Immature natural killer cell (primary cell): ENCODE measurements around the gene VPS52. TPM values are rescaled to one million over a fixed set of nuclear protein-coding genes. Genes with fewer than 3 reads are reported as not detected.
"Not testable (repeated sequence)": the region's sequence is repeated elsewhere in the genome, so short reads cannot be mapped to it uniquely, and the experiment has no call there.

Source experiments
- DNase-seq, 3 donors: peaks; one replicate each; pipeline ENCODE4 v3.0.0; 2022; ENCODE audit warnings: mixed read lengths in 1 of 3
- H3K27ac Mint-ChIP-seq, 6 donors: one replicate each; pipeline ENCODE4 v1.8.0; 2020; ENCODE audit warnings: mixed read lengths in 6 of 6, mild to moderate bottlenecking in 5 of 6, inconsistent platforms in 4 of 6, moderate library complexity in 3 of 6
- H3K27me3 Mint-ChIP-seq, 3 donors: one replicate each; pipeline ENCODE4 v1.8.0; 2020 to 2021; ENCODE audit warnings: low read depth in 3 of 3, mild to moderate bottlenecking in 3 of 3, mixed read lengths in 3 of 3, moderate library complexity in 3 of 3, inconsistent platforms in 1 of 3
- H3K36me3 Mint-ChIP-seq, 3 donors: one replicate each; pipeline ENCODE4 v1.8.0; 2020; ENCODE audit warnings: mixed read lengths in 3 of 3, inconsistent platforms in 2 of 3, mild to moderate bottlenecking in 2 of 3
- H3K4me1 Mint-ChIP-seq, 2 donors: one replicate each; pipeline ENCODE4 v1.8.0; 2020; ENCODE audit warnings: inconsistent platforms in 2 of 2, mild to moderate bottlenecking in 2 of 2, mixed read lengths in 2 of 2, moderate library complexity in 1 of 2
- H3K4me3 Mint-ChIP-seq, 5 donors: one replicate each; pipeline ENCODE4 v1.8.0; 2020; ENCODE audit warnings: mild to moderate bottlenecking in 5 of 5, mixed read lengths in 5 of 5, inconsistent platforms in 3 of 5, moderate library complexity in 3 of 5
- H3K9me3 Mint-ChIP-seq, 6 donors: one replicate each; pipeline ENCODE4 v1.8.0; 2020; ENCODE audit warnings: mild to moderate bottlenecking in 6 of 6, mixed read lengths in 6 of 6, inconsistent platforms in 4 of 6, moderate library complexity in 3 of 6
- polyA plus RNA-seq, 3 donors: library from polyadenylated mRNA; unstranded; fragments of 300-500 nt; fragmentation: Illumina TruSeq; gene quantifications; one replicate each; pipeline ENCODE4 v1.2.3, GENCODE V29; 2021

VPS52 gene
- polyA plus RNA-seq, 3 donors from 2014 or later = 11.6 to 26.8 (median 16.8) TPM

DNA sequence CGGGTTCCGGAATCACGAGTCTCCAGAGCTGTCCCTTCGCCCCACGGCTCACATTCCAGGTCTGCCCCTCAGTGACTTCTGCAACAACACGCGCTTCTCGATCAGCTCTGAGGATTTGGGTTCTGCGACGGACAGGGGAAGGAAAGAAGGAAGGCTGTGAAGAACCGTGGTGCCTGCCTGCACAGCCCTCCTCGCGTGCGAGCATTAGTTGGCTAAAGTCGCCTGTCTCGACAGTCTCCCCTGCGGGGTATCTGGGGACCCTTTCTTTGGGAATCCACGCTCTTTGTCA, 23.1 kb downstream of the VPS52 start:
- Mint-ChIP-seq H3K36me3 (peaks cover 5 to 11% (median 6%) of the 10 kb centered on the region in 3 donors), H3K27ac (peak overlapping the region; percentile 93 to 96 (median 96)), H3K9me3 (no peaks in the 10 kb centered on the region), H3K27me3 (peaks cover 2 to 4% (median 3%) of the 10 kb centered on the region in 3 donors), H3K4me3 (peak overlapping the region; percentile 84 to 93 (median 91)), H3K4me1 (peaks cover 39 to 41% of the 10 kb centered on the region in 2 donors)
- no peak for DNase-seq

DNA sequence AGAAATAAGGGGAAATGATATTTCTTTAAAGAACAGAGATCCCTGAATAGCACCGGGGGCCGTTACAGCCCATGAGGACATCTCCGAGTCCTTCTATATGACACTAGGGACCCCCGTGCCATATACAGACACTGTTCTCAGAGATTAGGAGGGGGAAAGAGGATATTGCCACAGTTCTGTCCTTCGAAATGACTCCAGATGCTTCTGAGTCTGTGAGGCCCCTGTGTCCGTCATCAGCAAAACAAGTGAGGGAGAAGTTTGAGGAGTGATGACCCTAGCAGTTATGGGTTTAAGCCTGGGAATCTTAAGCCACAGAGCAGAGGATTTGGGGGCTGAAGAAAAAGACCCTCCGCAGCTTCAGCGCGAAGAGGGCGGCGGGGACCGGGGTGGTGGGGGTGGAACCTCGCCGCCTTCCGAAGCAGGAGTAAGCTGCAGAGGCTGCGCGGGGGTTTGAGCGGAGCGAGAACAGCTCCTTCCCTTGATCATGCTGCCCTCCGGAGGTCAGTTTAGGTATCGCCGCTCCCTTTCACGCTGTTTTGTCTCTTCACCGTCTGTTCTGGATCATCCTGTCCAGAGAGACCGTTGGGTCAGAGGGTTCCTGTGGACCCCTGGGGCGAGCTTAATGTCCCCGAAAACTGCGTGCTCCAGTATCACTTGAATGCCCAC, 23.6 kb downstream of the VPS52 start:
- DNase-seq = peak; percentile 83 to 86 (median 86)
- peaks cover 39 to 41% of the 10 kb centered on the region in 2 donors for H3K4me1 Mint-ChIP-seq
- H3K9me3 Mint-ChIP-seq = no peaks in the 10 kb centered on the region
- peak overlapping the region; percentile 93 to 96 (median 96) for H3K27ac Mint-ChIP-seq
- peaks cover 3 to 5% (median 4%) of the 10 kb centered on the region in 3 donors for H3K27me3 Mint-ChIP-seq
- H3K36me3 Mint-ChIP-seq = peaks cover 5 to 11% (median 6%) of the 10 kb centered on the region in 3 donors
- peak overlapping the region; percentile 84 to 93 (median 91) for H3K4me3 Mint-ChIP-seq

GRCh38 chr6:33243476-33243875, 28.2 kb downstream of the VPS52 start:
- Mint-ChIP-seq H3K9me3 (no peaks in the 10 kb centered on the region), H3K27me3 (peaks cover 9 to 12% (median 11%) of the 10 kb centered on the region in 3 donors), H3K36me3 (peaks cover 0 to 6% (median 0%) of the 10 kb centered on the region in 3 donors), H3K27ac (no peak overlapping the region), H3K4me1 (peaks cover 7 to 8% of the 10 kb centered on the region in 2 donors), H3K4me3 (no peak overlapping the region)
- DNase-seq = no peak

DNA sequence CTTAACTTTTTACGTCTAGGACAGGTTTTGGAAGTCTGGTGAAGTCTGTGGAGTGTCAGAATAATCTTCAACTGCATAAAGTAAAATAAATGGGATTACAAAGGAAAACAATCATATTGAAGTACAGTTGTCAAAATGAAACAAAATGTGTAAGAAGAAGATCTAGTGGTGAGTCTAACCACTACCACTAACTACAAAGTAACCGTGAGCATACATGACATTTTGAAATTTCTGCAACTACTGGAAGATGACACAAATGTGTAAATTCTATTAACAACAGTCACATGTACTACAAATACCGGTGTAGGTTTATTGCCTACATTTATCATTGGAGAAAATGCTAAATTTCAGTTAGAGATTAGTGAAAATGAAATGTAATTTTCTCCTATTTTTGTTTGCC, 29.7 kb downstream of the VPS52 start:
- DNase-seq = no peak
- Mint-ChIP-seq H3K9me3 (no peaks in the 10 kb centered on the region), H3K4me1 (no peaks in the 10 kb centered on the region), H3K36me3 (peaks cover 0 to 6% (median 0%) of the 10 kb centered on the region in 3 donors), H3K27me3 (peaks cover 9 to 15% (median 12%) of the 10 kb centered on the region in 3 donors), H3K27ac (no peak overlapping the region), H3K4me3 (no peak overlapping the region)

GRCh38 chr6:33237741-33238140, 33.9 kb downstream of the VPS52 start:
- DNase-seq = no peak
- peaks cover 7 to 22% (median 13%) of the 10 kb centered on the region in 3 donors for H3K27me3 Mint-ChIP-seq
- no peaks in the 10 kb centered on the region for H3K9me3 Mint-ChIP-seq
- H3K27ac Mint-ChIP-seq = no peak overlapping the region
- peaks cover 0 to 6% (median 0%) of the 10 kb centered on the region in 3 donors for H3K36me3 Mint-ChIP-seq
- no peak overlapping the region for H3K4me3 Mint-ChIP-seq
- no peaks in the 10 kb centered on the region for H3K4me1 Mint-ChIP-seq

DNA sequence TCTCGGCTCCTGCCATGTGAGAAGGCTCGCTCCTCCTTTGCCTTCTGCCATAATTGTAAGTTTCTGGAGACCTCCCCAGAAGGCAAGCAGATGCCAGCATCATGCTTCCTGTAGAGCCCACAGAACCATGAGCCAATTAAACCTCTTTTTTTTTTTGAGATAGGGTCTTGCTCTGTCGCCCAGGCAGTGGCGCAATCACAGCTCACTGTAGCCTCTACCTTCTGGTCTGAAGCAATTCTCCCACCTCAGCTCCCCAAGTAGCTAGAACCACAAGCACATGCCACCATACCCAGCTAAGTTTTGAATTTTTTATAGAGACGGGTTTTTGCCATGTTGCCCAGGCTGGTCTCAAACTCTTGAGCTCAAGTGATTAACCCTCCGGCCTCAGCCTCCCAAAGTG, 34.8 kb downstream of the VPS52 start:
- peaks cover 0 to 4% (median 0%) of the 10 kb centered on the region in 3 donors for H3K36me3 Mint-ChIP-seq
- DNase-seq = no peak
- H3K4me3 Mint-ChIP-seq = no peak overlapping the region
- H3K27ac Mint-ChIP-seq = no peak overlapping the region
- H3K4me1 Mint-ChIP-seq = no peaks in the 10 kb centered on the region
- no peaks in the 10 kb centered on the region for H3K9me3 Mint-ChIP-seq
- H3K27me3 Mint-ChIP-seq = peaks cover 6 to 18% (median 14%) of the 10 kb centered on the region in 3 donors

- Mint-ChIP-seq H3K27ac (no peak overlapping the region), H3K27me3 (peaks cover 5 to 16% (median 14%) of the 10 kb centered on the region in 3 donors), H3K36me3 (peaks cover 0 to 3% (median 0%) of the 10 kb centered on the region in 3 donors), H3K9me3 (no peaks in the 10 kb centered on the region), H3K4me3 (no peak overlapping the region), H3K4me1 (no peaks in the 10 kb centered on the region)
- no peak for DNase-seq
Observed at GRCh38 chr6:33236328-33236727, 35.3 kb downstream of the VPS52 start.

DNA sequence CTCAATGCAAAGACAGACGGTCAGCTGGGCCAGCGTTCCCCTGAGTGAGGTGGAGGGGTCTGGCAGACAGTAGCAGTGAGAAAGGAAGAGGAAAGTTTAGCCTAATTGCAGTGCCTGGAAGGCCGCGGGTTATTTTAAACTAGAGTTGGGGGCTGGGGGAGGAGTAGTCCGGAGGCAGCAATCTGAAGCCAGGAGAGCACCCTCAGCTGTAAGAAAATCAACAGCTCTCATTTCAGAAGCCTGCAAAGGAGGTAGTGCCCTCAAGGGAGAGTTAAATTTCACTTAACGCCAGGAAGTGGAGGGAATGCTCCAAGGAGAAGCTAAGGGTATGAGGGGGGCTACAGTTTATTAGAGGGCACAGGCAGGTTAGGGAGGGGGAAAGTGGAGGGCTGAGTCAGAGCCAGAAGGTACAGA, 36.4 kb downstream of the VPS52 start:
- Mint-ChIP-seq H3K4me3 (no peak overlapping the region), H3K36me3 (no peaks in the 10 kb centered on the region), H3K4me1 (no peaks in the 10 kb centered on the region), H3K27me3 (peaks cover 5 to 16% (median 15%) of the 10 kb centered on the region in 3 donors), H3K27ac (no peak overlapping the region), H3K9me3 (no peaks in the 10 kb centered on the region)
- DNase-seq = no peak

- DNase-seq, H3K9me3 Mint-ChIP-seq, H3K4me1 Mint-ChIP-seq, H3K36me3 Mint-ChIP-seq, H3K4me3 Mint-ChIP-seq, H3K27ac Mint-ChIP-seq: not testable (repeated sequence)
- peaks cover 3 to 20% (median 7%) of the 10 kb centered on the region in 3 donors for H3K27me3 Mint-ChIP-seq
Observed at GRCh38 chr6:33226503-33227120, 45.1 kb downstream of the VPS52 start.

GRCh38 chr6:33217681-33218080, 54.0 kb downstream of the VPS52 start:
- peaks cover 7 to 20% (median 12%) of the 10 kb centered on the region in 3 donors for H3K27me3 Mint-ChIP-seq
- H3K4me1 Mint-ChIP-seq = peaks cover 11 to 12% of the 10 kb centered on the region in 2 donors
- no peak for DNase-seq
- peaks cover 0 to 3% (median under 1%) of the 10 kb centered on the region in 3 donors for H3K36me3 Mint-ChIP-seq
- no peaks in the 10 kb centered on the region for H3K9me3 Mint-ChIP-seq
- H3K27ac Mint-ChIP-seq = no peak overlapping the region
- no peak overlapping the region for H3K4me3 Mint-ChIP-seq

DNA sequence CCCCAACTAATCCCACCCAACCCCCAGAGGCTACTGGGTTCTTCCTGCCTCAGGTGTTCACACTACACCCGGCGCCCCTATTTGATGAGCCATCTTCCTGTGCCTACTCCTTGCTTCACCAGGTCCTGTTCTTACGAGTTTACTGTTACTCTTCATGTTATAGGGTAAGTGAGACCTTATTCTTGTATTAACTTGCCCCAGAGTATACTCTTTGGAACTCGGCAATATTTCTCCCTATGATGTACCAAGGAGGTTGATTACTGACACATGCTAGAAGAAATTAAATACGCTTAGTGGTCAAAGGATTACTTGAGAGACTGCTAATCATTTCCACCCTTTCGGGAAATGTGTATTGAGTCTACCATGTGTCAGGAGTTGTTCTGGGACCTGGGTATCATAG, 54.4 kb downstream of the VPS52 start:
- no peak overlapping the region for H3K27ac Mint-ChIP-seq
- H3K4me1 Mint-ChIP-seq = peaks cover 15% of the 10 kb centered on the region in 2 donors
- H3K36me3 Mint-ChIP-seq = peaks cover 0 to 8% (median 5%) of the 10 kb centered on the region in 3 donors
- H3K9me3 Mint-ChIP-seq = no peaks in the 10 kb centered on the region
- DNase-seq = no peak
- H3K27me3 Mint-ChIP-seq = peaks cover 12 to 21% (median 16%) of the 10 kb centered on the region in 3 donors
- H3K4me3 Mint-ChIP-seq = no peak overlapping the region

GRCh38 chr6:33216117-33216649, 55.5 kb downstream of the VPS52 start:
- no peaks in the 10 kb centered on the region for H3K9me3 Mint-ChIP-seq
- peaks cover 15 to 19% of the 10 kb centered on the region in 2 donors for H3K4me1 Mint-ChIP-seq
- peaks cover 10 to 21% (median 15%) of the 10 kb centered on the region in 3 donors for H3K27me3 Mint-ChIP-seq
- H3K4me3 Mint-ChIP-seq = no peak overlapping the region
- no peak overlapping the region for H3K27ac Mint-ChIP-seq
- peaks cover 4 to 12% (median 8%) of the 10 kb centered on the region in 3 donors for H3K36me3 Mint-ChIP-seq
- DNase-seq = no peak

DNA sequence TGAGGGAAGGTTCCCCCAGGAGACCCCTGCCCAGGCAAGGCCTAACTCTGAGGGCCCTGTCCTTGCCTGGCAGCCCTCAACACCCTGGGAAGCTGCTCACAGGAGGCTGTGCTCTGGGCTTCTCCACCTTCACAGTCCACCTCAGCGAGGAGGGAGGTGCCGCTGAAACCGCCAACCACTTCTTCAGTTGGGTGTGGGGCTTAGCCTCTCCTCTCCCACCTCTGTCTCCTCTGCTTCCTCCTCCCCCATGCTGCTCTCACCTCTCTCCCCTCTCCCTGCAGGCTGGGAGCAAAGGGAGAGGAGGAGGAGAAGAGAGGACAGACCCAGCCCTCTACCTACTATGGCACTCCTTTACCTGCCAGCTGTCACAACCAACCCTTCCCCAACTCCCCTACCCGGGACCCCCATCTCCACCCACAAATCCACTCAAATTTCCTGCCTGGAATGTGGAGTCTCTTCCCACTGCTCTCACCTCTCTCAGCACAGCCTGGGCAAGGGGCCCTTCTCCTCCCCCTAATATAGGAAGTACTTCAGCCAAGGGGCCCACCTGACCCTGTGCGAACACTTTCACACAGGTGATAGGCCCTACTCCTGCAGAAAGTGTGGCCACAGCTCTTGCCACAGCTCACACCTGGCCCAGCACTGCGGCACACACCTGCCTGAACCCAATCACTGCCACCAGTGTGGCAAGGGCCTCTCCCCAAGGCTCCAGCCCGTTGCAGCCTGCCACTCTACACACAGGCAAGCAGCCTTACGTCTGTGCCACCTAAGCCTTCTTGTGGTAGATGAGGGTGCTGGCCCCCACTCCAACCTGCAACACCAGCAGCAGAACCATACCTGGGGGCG, 56.2 kb downstream of the VPS52 start:
- peaks cover 10 to 20% (median 15%) of the 10 kb centered on the region in 3 donors for H3K27me3 Mint-ChIP-seq
- no peak overlapping the region for H3K27ac Mint-ChIP-seq
- no peak overlapping the region for H3K4me3 Mint-ChIP-seq
- peaks cover 15 to 19% of the 10 kb centered on the region in 2 donors for H3K4me1 Mint-ChIP-seq
- no peaks in the 10 kb centered on the region for H3K9me3 Mint-ChIP-seq
- H3K36me3 Mint-ChIP-seq = peaks cover 4 to 15% (median 10%) of the 10 kb centered on the region in 3 donors
- no peak for DNase-seq
